ENCODE results near the gene ATP6V1B1.

ATP6V1B1 gene

GRCh38 chr2:70901227-70902066 is 34.3 kb upstream of the ATP6V1B1 start:
- DNase-seq (ENCODE audit: low read depth), result no peak

DNA sequence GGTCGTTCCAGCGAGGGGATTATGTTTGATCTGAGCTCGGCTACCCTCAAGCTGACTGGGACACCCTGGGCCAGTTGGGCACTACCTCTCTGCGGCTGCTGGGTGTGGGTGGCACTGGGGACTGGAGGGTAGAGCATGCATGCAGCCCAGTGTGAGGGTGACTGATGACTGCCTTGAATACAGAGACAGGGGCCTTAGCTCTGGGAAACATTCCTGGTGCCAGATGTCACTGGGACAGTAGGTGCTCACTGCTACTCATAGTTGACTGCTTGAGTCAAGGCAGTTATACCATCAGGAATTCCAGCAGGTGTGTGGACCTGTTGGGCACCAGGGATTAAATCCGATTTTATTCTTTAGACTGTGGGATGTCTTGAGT is 33.6 kb upstream of the ATP6V1B1 start:
- no peak for DNase-seq (ENCODE audit: low read depth)

DNA sequence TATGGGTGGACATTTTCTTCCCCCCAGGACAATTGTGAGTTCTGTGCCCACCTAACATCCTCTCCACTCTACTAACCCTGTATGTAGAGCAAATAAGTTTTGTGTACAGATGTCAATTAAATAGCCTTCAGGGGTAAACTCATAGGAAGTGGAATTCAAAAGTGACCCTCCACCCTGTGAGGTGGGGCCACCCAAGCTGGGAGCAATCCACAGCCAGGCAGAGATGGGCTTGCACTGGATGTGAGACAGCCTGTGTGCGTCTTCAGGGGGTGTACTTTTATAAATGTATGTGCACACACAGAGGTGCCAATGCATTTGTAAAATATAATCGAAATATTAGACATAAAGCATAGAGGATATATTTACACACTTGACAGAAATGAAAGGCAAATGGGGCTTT is 33.1 kb upstream of the ATP6V1B1 start:
- DNase-seq (ENCODE audit: low read depth), result no peak

DNA sequence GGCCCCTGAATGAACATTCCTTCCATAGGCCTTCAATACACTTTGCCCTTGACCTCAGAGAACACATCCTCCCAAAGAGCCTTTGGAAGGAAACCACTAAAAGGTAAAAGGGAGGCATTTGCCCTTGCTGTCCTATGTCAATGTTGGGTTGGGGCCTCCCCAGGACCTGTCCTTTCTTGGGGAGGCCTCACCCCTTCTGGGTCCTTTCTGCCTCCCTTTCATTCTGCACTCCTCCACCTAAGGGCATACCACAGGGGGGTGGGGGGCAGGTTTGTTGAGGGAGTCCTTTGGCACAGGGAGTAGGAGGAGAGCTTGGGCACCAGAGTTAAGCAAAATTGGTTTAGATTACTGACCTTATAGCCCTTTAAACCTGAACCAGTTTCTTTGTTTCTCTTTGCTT is 32.5 kb upstream of the ATP6V1B1 start:
- DNase-seq (ENCODE audit: low read depth), result no peak

- DNase-seq (ENCODE audit: low read depth), result no peak
Observed at GRCh38 chr2:70903641-70904340, 31.9 kb upstream of the ATP6V1B1 start.

DNA sequence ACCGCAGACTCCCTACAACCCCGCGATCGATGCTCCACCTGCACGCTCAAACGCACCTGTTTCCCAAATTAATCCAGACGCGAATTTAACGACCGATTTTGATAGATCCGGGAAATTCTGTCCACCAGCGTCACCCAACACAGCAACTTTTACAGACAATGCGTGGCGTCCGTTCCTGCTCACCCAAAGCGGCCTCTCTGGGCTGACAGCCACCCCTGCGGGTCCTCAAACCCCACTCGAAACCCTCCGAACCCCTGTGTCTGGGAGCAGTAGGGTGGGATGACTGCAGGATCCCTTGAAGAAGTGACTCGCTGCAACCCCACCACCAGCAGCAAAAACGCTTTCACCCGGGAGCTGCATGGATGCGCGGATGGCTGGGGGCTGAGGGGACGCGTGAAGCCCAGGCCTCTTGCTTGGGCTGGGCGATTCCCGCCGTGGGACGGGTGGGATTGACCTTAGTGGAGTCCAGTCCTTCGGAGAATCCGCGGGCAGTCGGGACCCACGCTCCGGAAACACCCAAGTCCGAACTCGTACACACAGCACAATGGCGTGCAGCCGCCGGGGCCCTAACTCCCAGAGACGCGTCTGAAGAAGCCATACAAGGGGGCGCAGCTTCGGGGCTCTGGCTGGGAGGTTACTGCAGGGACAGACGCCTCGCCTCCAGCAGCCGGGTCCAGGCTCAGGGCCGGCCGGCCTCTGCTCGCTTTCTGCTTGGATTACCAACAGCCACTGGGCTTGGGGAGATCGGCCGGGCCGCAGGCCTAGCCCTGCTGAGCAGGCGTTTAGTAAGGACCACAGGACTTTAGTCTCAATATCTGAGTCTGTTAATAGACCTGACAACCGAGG is 31.1 kb upstream of the ATP6V1B1 start:
- no peak for DNase-seq (ENCODE audit: low read depth)

- DNase-seq (ENCODE audit: low read depth), result no peak
Observed at GRCh38 chr2:70905443-70906421, 30.0 kb upstream of the ATP6V1B1 start.

- no peak for DNase-seq (ENCODE audit: low read depth)
Observed at GRCh38 chr2:70906439-70907005, 29.2 kb upstream of the ATP6V1B1 start.

GRCh38 chr2:70907130-70908057 is 28.3 kb upstream of the ATP6V1B1 start:
- no peak for DNase-seq (ENCODE audit: low read depth)

DNA sequence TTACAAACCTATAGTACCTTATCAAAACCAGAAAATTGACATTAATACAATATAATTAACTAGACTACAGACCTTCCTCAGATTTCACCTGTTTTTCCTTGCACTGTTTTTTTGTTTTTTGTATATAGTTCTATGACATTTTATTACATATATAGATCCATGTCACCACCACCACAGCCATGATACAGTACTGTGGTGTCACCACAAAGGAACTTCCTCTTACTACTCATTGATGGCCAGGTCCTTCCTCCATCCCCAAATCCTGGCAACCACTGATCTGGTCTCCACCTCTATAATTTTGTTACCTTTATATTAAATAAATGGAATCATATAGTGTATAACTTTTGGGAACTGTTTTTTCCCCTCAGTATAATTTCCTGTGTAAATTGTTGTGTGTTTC is 19.4 kb upstream of the ATP6V1B1 start:
- no peak for DNase-seq (ENCODE audit: low read depth)

DNA sequence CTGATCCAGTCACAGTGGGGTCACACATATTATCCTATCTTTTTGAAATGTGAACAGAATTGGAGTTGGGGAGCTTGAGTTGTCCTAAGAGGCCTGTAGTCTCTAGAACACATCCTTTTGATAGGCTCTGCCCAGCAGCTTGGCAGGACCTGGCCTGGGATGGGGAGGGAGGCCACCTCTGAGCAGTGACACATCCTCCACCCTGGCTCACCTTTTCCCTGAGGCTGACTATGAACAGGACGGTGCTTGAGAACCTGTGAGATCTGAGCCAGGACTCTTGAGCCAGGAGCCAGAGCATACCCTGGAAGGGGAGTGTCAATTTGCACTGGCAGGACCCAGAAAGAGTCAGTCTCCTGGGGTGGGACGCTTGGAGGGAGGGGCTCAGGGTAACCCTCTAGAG is 17.7 kb upstream of the ATP6V1B1 start:
- no peak for DNase-seq (ENCODE audit: low read depth)

- DNase-seq (ENCODE audit: low read depth), result peak; percentile 67
Observed at GRCh38 chr2:70919672-70920366, 15.9 kb upstream of the ATP6V1B1 start.

DNA sequence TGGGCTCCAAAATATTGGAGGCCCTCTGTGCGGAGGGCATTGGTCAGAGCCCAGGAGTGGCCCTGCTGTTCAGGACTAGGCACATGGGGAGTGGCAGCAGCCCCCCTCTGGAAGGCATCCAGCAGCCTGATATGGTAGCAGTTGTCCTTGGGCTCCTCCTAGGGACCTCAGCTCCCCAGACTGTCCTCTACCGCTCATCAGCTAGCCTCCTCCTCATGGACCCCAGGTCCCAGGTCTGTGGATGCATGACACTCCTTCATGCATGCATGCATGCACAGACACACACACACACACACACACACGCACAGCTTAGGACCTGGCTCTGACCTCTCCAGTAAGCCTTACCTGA is 15.4 kb upstream of the ATP6V1B1 start:
- DNase-seq (ENCODE audit: low read depth), result no peak

- DNase-seq (ENCODE audit: low read depth), result no peak
Observed at GRCh38 chr2:70921031-70921430, 14.7 kb upstream of the ATP6V1B1 start.

DNA sequence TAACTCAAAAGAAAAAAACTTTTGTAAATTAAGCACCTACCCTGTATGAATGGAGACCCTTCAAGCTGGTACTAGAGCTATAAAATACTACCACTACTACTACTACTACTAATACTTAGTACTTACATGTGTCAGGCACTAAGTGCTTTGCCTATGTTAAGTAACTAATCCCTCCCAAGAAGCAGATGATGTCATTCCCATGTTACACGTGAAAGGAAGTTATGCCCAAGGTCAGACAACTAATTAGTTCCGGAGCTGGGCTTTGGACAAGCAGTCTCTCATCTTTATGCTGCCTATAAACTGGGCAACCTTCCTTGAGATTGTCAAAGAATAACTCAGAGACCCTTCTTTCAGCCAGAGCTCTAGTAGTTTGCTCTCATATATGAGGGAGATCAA is 13.9 kb upstream of the ATP6V1B1 start:
- DNase-seq (ENCODE audit: low read depth), result no peak

- no peak for DNase-seq (ENCODE audit: low read depth)
Observed at GRCh38 chr2:70922235-70923234, 13.2 kb upstream of the ATP6V1B1 start.

- no peak for DNase-seq (ENCODE audit: low read depth)
Observed at GRCh38 chr2:70923378-70924015, 12.2 kb upstream of the ATP6V1B1 start.

DNA sequence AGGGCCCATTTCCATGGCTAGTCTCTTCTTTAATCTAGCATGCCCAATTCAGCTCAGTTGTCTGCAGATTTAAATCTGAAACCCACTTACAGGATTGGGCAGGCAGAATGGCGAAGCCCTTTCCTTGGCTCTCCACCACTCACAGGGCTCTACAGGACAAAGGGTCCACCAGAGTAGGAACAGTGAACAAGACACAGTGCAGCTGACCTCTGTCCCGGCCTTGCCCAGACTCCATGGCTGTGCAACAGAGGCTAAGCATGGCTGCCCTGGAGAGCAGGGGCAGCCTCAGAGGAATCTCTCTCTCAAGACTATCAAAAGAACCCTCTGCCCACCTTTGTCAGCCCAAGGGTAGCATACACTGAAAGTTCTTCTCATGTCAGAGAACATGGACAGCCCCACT is 9.7 kb upstream of the ATP6V1B1 start:
- DNase-seq (ENCODE audit: low read depth), result no peak

Measured in stimulated activated CD8-positive, alpha-beta memory T cell treated with anti-CD3 and anti-CD28 coated beads, Interleukin-4, amount 100 ng/mL, for 24 hours (primary cell).